GM21619 (cell line): ENCODE data around the gene PANK1.

Experiments
- ATAC-seq: cut with Tn5 transposase; IDR thresholded peaks from one replicate; pipeline ENCODE4 v1.9.1; 2021; ENCODE audit not compliant: unreplicated experiment

The PANK1 gene

GRCh38 chr10:89652806-89653370 lies 7.8 kb upstream of the PANK1 start:
- ATAC-seq: no peak

DNA sequence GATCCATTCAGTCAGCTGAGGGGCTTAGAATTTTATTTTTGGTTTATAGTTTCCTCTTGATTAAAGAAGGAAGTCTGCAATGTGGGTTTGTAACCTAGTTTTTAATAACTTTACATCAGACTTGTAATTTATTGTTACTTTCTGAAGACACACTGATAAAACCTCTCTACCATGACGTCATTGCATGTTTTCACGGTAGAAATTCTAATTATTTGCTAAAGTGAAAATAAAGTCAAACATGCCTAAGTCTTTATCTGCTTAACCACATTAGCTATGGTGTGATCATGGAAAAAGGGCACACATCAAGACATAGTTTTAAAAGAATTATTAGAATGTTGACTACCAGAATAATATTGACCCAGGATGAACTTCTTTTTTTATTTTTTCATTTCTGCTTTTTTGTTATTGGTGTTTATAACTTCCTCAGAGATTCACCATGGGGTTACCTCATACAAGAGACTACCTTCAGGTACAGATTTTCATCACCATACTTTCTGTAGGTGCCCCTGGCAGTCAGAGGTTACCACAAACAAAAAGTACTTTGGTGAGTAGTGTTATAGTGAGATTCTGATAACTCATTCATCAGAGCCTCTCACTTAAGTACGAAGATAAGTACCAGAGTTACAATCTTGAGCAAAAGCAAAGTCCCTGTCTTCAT lies 7.0 kb upstream of the PANK1 start:
- peak; percentile 43 for ATAC-seq

DNA sequence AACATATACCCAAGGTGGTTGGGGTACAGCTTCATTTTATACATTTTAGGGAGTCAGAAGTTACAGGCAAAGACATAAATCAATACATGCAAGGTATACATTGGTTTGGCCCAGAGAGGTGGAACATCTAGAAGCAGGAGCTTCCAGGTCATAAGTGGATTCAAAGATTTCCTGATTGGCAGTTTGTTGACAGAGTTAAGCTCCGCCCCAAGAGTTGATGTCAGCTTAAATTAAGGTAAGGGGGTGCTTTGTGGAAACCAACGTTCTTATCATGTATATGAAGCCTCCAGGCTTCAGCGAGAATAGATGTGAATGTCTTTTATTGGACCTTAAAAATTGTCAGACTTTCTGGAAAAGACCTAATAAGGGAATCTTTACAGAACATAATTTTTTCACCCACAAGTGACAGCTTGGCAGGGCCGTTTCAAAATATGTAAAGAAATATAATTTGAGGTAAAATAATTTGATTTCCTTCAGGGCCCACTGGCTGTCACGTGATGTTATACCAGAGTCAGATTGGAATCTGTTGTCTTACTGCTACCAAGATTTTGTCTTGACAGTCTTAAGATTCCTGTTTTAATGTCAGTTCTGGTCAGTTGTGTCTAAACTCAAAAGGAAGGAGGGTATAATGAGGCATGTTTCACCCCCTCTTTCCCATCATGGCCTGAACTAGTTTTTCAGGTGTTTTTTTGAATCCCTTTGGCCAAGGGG lies 6.3 kb upstream of the PANK1 start:
- ATAC-seq: no peak

- no peak for ATAC-seq
Observed at GRCh38 chr10:89649051-89649450, 4.0 kb upstream of the PANK1 start.

- ATAC-seq: no peak
Observed at GRCh38 chr10:89648074-89648473, 3.0 kb upstream of the PANK1 start.

DNA sequence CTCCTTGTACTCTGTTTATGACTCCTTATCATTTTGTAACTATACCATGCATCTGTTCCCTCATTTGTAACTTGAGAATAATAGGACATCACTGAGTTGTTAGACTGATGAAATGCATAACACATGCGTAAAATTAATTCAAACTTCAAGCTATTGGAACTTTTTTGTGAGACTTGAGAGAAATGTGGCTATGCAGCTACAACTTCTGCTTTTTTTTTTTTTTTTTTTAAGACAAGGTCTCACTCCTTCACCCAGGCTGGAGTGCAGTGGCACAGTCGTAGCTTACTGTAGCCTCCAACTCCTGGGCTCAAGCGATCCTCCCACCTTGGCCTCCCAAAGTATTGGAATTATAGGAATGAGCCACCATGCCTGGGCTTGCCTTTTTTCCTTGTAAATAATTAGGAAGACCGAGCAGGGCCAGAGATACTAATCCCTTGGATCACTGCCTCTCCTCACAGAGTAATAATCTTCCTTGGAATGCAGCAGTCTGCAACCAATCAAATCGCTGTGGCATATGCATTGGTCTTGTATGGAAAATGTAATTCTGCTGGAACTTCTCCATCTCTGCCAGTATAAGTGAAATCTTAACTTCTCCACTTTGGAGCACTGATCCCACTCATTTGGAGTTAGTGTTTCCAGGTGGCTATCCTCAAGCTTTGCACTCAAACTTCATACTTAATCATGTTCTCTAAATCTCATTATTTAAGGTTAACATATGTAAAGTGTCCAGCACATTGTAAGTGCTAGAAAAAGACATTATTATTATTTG lies 2.0 kb upstream of the PANK1 start:
- ATAC-seq: no peak

DNA sequence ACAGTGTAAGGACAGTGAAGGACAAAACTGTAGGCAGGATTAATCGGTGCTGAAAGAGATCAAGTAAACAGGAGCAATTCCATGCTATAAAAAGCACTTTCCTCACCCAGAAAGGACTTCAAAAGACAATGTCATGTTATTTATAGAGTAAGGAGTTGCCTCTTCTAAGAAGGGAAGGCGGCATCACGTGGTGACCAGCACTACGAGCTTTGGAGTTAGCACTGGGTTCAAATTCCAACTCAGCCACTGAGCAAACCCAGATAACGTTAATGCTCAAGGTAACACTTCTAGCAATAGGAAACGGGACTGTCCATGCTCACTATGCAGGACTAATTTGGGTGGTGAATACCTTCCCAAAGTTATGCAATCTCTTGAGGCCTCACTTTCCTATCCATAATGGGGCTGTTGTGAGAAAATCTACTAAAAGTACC lies 715 bp upstream of the PANK1 start:
- no peak for ATAC-seq

GRCh38 chr10:89644691-89644966 lies 413 bp downstream of the PANK1 start:
- peak; percentile 32 for ATAC-seq

GRCh38 chr10:89643812-89644690 lies 991 bp downstream of the PANK1 start:
- ATAC-seq: peak; percentile 84

DNA sequence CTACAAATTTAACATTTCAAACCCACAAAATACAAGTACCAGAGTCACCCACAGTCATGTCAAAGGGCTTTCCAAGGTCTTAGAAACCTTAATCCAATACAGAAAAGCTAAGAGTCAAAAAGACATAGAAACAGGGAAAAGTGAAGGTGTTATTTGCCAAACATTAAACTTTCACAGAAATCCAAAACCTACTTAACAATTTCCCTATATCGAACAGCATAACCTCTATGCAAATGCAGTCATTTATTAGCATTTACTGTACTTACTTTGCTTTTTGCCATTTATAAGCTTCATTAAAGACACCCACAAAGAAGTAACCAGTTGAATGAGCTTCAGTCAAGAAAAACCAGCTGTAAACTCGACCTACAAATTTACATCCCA lies 1.6 kb downstream of the PANK1 start:
- peak; percentile 0 for ATAC-seq

- ATAC-seq: no peak
Observed at GRCh38 chr10:89642193-89642592, 2.8 kb downstream of the PANK1 start.

GRCh38 chr10:89640241-89640640 lies 4.8 kb downstream of the PANK1 start:
- no peak for ATAC-seq

GRCh38 chr10:89639326-89639725 lies 5.7 kb downstream of the PANK1 start:
- no peak for ATAC-seq

- ATAC-seq: no peak
Observed at GRCh38 chr10:89637113-89637512, 7.9 kb downstream of the PANK1 start.

DNA sequence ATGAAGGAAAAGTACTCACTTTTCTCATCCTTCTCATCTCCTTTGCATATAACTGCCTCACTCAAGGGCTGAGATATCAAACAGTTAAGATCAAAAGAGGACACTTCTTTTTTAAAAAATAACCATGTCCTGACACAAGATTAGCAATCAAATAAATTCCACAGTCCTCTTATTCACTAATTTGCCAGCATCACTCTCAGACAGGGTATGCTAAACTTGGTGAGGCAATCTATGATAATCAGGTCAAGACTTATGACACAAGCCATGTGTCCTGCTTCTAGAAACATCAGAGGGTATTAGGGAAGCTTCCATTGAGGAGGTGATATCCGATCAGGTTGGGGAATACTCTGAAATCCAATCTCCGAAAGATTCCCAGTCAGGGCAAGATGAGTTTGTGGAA lies 10.4 kb downstream of the PANK1 start:
- ATAC-seq: no peak

- ATAC-seq: no peak
Observed at GRCh38 chr10:89633484-89633883, 11.6 kb downstream of the PANK1 start.

DNA sequence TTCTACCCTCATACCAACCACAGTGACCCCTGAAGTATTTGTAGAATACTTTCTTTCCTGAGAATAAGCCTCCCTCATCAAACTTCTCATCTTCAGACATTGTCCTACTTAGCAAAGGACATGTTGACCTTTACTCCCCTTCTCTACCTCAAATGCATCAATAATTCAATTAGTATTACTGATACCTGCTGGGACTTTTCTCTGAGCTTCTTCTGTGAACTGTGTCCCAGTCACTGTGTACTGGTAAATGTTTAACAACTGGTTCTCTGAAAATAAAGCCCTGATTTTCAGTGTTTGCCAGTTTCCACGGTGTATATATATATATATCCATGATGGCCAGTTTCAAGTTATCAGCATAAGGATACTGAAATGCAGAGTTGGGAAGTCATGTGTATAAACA lies 12.2 kb downstream of the PANK1 start:
- no peak for ATAC-seq

DNA sequence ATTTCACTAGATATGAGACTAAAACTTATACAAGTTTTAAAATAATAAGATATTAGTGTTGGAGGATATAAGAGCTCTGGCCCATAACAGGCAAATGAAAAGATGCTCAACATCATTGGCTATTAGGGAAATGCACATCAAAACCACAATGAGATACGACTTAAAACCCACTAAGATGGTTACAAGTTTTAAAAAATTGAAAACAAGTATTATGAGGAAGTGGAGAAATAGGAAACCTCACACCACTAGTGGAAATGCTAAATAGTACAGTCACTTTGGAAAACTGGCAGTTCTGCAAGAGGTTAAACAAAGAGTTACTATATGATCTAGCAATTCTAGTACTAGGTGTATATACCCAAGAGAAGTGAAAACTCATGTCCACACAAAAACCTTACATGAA lies 17.2 kb downstream of the PANK1 start:
- no peak for ATAC-seq

- ATAC-seq: no peak
Observed at GRCh38 chr10:89625041-89625765, 19.8 kb downstream of the PANK1 start.

DNA sequence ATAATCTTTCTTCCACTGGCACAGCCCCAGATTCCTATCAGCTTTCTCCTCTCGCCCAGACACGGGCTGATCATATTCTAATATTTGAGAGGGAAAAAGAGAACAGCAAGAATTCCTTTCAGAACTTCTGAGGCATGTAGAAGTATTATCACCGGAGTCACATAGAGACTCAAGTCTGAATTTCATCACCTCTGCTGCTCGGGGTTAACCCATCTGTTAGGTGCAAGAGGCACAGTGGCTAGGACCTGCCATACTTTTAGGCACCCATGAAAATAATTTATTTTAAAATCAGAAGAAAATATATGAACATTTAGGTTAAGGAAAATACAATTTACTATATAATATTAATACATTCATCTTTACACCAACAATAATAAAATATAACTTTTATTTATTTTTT lies 21.0 kb downstream of the PANK1 start:
- no peak for ATAC-seq
